B cell (primary cell): ENCODE results near the gene KIF25. TPM values are rescaled to one million over a fixed set of nuclear protein-coding genes. Genes with fewer than 3 reads are reported as not detected.

Experiments
- ATAC-seq: fragments of 200-7000 bp; cut with Tn5 transposase; one replicate; pipeline ENCODE4 v1.10.0; 2021; ENCODE audit warnings: low read depth, mild to moderate bottlenecking, moderate number of reproducible peaks, moderate library complexity
- CTCF ChIA-PET: fragments of 350-600 bp; sonication (Branson Sonifier 250); formaldehyde crosslinking; loops from one replicate; lab custom pipeline; 2021; ENCODE audit warnings: antibody characterized with exemption, inconsistent platforms; lab: Charles Lee
- POLR2A ChIA-PET: fragments of 350-600 bp; sonication (Branson Sonifier 250); formaldehyde crosslinking; loops from one replicate; lab custom pipeline; 2021; ENCODE audit warnings: antibody characterized with exemption; lab: Charles Lee
- DNase-seq: peaks from one replicate; pipeline ENCODE4 v3.0.0; 2013
- H2AFZ ChIP-seq: 2 replicates; pipeline ENCODE4 v1.6.1; 2012; ENCODE audit warnings: mild to moderate bottlenecking, low read depth, low read length; ENCODE audit not compliant: insufficient read depth, poor library complexity, severe bottlenecking
- H3K27ac ChIP-seq, 2 donors: 1 replicate in 1 of 2; 2 replicates in 1 of 2; pipeline ENCODE4 v1.5.1; 2012 to 2013; ENCODE audit warnings: low read length in 2 of 2, mild to moderate bottlenecking in 2 of 2, moderate library complexity in 1 of 2
- H3K27me3 ChIP-seq, 4 experiments: fragments of 200-600 bp in 1 of 4; sonication (generic) in 1 of 4; replicated peaks in 1 of 4; 1 replicate in 2 of 4; 2 replicates in 2 of 4; pipeline versions ENCODE4 v1.6.1 to v1.7.0; 2013 to 2016; ENCODE audit warnings: low read length in 3 of 4, mild to moderate bottlenecking in 2 of 4, mixed read lengths in 1 of 4, moderate library complexity in 1 of 4; ENCODE audit not compliant: insufficient read depth in 4 of 4, control insufficient read depth in 3 of 4; ENCODE audit errors: control extremely low read depth in 1 of 4
- H3K36me3 ChIP-seq, 2 experiments: replicated peaks in 1 of 2; 1 replicate in 1 of 2; 2 replicates in 1 of 2; pipeline versions ENCODE4 v1.6.1 to v1.7.1; 2013; ENCODE audit warnings: low read length in 1 of 2; ENCODE audit not compliant: insufficient read depth in 2 of 2, control insufficient read depth in 1 of 2; ENCODE audit errors: control extremely low read depth in 1 of 2, extremely low read depth in 1 of 2
- H3K4me1 ChIP-seq, 2 donors: fragments of 200-600 bp in 1 of 2; sonication (generic) in 1 of 2; 1 replicate in 1 of 2; 2 replicates in 1 of 2; pipeline versions ENCODE4 v1.5.1 to v1.6.1; 2013 to 2017; ENCODE audit warnings: low read length in 2 of 2; ENCODE audit not compliant: control insufficient read depth in 2 of 2, insufficient read depth in 2 of 2
- H3K4me2 ChIP-seq: replicated peaks from 2 replicates; pipeline ENCODE3; 2012; ENCODE audit warnings: mild to moderate bottlenecking, low read depth, low read length; ENCODE audit not compliant: poor library complexity, severe bottlenecking
- H3K4me3 ChIP-seq, 5 experiments: fragments of 200-600 bp in 1 of 5; sonication (generic) in 1 of 5; 1 replicate in 3 of 5; 2 replicates in 2 of 5; pipeline versions ENCODE4 v1.5.1 to v1.7.0; 2011 to 2016; ENCODE audit warnings: low read length in 4 of 5, mild to moderate bottlenecking in 4 of 5, low read depth in 2 of 5, control low read depth in 1 of 5, moderate library complexity in 1 of 5; ENCODE audit not compliant: insufficient read depth in 1 of 5; ENCODE audit errors: control extremely low read depth in 1 of 5, extremely low read depth in 1 of 5
- H3K79me2 ChIP-seq: fragments of 200-600 bp; sonication (generic); one replicate; pipeline ENCODE4 v1.6.0; 2016; ENCODE audit warnings: low read length; ENCODE audit not compliant: control insufficient read depth, insufficient read depth
- H3K9ac ChIP-seq: fragments of 200-600 bp; sonication (generic); 2 replicates; pipeline ENCODE4 v1.6.1; 2017; ENCODE audit warnings: mild to moderate bottlenecking, low read length, moderate library complexity
- H3K9me3 ChIP-seq, 3 donors: one replicate each; pipeline versions ENCODE4 v1.6.1 to v1.7.1; 2013; ENCODE audit warnings: low read length in 2 of 3; ENCODE audit not compliant: control insufficient read depth in 2 of 3, insufficient read depth in 1 of 3; ENCODE audit errors: control extremely low read depth in 1 of 3
- H4K20me1 ChIP-seq: 2 replicates; pipeline ENCODE4 v1.6.0; 2012; ENCODE audit warnings: mild to moderate bottlenecking, low read length; ENCODE audit not compliant: insufficient read depth, control insufficient read depth, poor library complexity, severe bottlenecking
- H3K27ac Mint-ChIP-seq: one replicate; pipeline ENCODE4 v1.8.0; 2021; ENCODE audit warnings: mixed read lengths
- H3K27me3 Mint-ChIP-seq: one replicate; pipeline ENCODE4 v1.8.0; 2021; ENCODE audit warnings: mixed read lengths
- H3K4me1 Mint-ChIP-seq: one replicate; pipeline ENCODE4 v1.8.0; 2021; ENCODE audit warnings: mixed read lengths
- H3K4me3 Mint-ChIP-seq: one replicate; pipeline ENCODE4 v1.8.0; 2021; ENCODE audit warnings: mixed read lengths
- H3K9me3 Mint-ChIP-seq: one replicate; pipeline ENCODE4 v1.8.0; 2022; ENCODE audit warnings: mixed read lengths; ENCODE audit not compliant: insufficient read depth
- CTCF ChIP-seq: fragments of 200-600 bp; IDR thresholded peaks from one replicate; pipeline ENCODE4 v1.8.0; 2022; ENCODE audit warnings: antibody characterized with exemption, mild to moderate bottlenecking
- EZH2 ChIP-seq: IDR thresholded peaks from 2 replicates; pipeline ENCODE4 v1.6.1; 2012; ENCODE audit warnings: borderline replicate concordance, low read depth, mild to moderate bottlenecking, moderate library complexity, low read length; ENCODE audit not compliant: insufficient read depth, poor library complexity, severe bottlenecking
- WGBS: methylation state at CpG from one replicate; pipeline ENCODE4 v1.1.5; 2013; ENCODE audit warnings: missing lambda C conversion rate; ENCODE audit not compliant: insufficient coverage; 5-methylcytosine and 5-hydroxymethylcytosine counted together
- intact Hi-C: fragments of 100-400 bp; cut with micrococcal nuclease; formaldehyde crosslinking; loops from one replicate; pipeline ENCODE4 v1.10.0; 2022
- polyA plus RNA-seq: library from polyadenylated mRNA; depleted of rRNA; stranded (reverse); fragments of >200 nt; gene quantifications from 2 replicates; pipeline ENCODE4 v1.2.3, GENCODE V29; 2012
- total RNA-seq, 2 donors: library from RNA; stranded (reverse); fragments of 120-200 nt in 1 of 2; gene quantifications; 1 replicate in 1 of 2; 2 replicates in 1 of 2; pipeline versions ENCODE4 v1.2.3 to v1.2.4, GENCODE V29; 2013 to 2022

The KIF25 gene
- total and polyA plus RNA-seq, 2 donors (not counting 1 experiment from before 2014, with no cell fraction given), result not detected

GRCh38 chr6:167984144-167984719, 13.2 kb upstream of the KIF25 start:
- no peak overlapping the region for H3K4me3 ChIP-seq
- H3K4me2 ChIP-seq, result no peak overlapping the region
- H3K9me3 ChIP-seq, result peaks cover 0 to 21% (median 0%) of the 10 kb centered on the region in 3 donors
- POLR2A ChIA-PET, result no interaction called here
- no peaks in the 10 kb centered on the region for H3K4me1 ChIP-seq
- Mint-ChIP-seq H3K27me3 (no peaks in the 10 kb centered on the region), H3K4me3 (no peak overlapping the region), H3K27ac (no peak overlapping the region), H3K4me1 (no peaks in the 10 kb centered on the region), H3K9me3 (no peaks in the 10 kb centered on the region)
- H3K9ac ChIP-seq, result no peak overlapping the region
- CTCF ChIA-PET, result no interaction called here
- H3K36me3 ChIP-seq, result no peaks in the 10 kb centered on the region
- ATAC-seq, result no peak
- no peak for TF ChIP-seq EZH2
- TF ChIP-seq CTCF, result no peak
- H2AFZ ChIP-seq, result no peak overlapping the region
- intact Hi-C loops, result no loop called here
- H3K27me3 ChIP-seq, result no peaks in the 10 kb centered on the region
- H3K79me2 ChIP-seq, result no peaks in the 10 kb centered on the region
- WGBS, result 89% methylated on average over 8 of the region's 11 CpGs
- no peak overlapping the region for H3K27ac ChIP-seq
- DNase-seq, result no peak
- H4K20me1 ChIP-seq, result no peaks in the 10 kb centered on the region

DNA sequence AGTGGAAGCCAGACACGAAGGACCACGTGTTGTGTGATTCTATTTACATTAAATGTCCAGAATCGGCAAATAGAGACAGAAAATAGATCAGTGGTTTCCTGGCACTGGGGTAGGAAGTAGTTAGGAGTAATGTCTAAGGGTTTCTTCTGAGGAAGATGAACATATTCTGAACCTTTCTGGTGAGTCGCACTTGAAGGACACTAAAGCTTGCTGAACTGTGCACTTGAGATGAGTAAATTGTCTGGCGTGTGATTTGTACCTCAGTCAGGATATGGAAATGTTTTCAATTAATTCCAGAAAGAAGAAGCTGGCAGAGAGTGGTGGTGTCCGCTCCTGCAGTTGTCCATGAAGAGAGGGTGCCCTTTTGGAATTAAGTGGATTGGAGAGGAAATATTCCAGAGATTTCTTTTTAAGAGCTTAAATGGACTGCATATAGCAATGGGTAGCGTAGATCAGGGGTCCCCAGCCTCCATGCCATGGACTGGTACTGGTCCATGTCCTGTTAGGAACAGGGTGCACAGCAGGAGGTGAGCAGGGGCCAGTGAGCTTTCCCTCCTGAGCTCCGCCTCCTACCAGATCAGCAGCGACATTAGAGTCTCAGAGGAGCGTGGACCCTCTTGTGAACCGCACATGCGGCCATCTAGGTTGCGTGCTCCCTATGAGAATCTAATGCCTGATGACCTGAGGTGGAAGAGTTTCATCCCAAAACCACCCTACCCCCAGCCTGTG, 12.4 kb upstream of the KIF25 start:
- H4K20me1 ChIP-seq, result no peaks in the 10 kb centered on the region
- no peak overlapping the region for H2AFZ ChIP-seq
- intact Hi-C loops, result no loop called here
- H3K9ac ChIP-seq, result no peak overlapping the region
- H3K36me3 ChIP-seq, result no peaks in the 10 kb centered on the region
- H3K27me3 ChIP-seq, result no peaks in the 10 kb centered on the region
- ChIA-PET POLR2A (no interaction called here), CTCF (no interaction called here)
- H3K9me3 ChIP-seq, result peaks cover 0 to 21% (median 0%) of the 10 kb centered on the region in 3 donors
- no peak overlapping the region for H3K4me2 ChIP-seq
- Mint-ChIP-seq H3K4me1 (no peaks in the 10 kb centered on the region), H3K27me3 (no peaks in the 10 kb centered on the region), H3K27ac (no peak overlapping the region), H3K9me3 (no peaks in the 10 kb centered on the region), H3K4me3 (no peak overlapping the region)
- ATAC-seq, result no peak
- H3K79me2 ChIP-seq, result no peaks in the 10 kb centered on the region
- H3K27ac ChIP-seq, result no peak overlapping the region
- H3K4me1 ChIP-seq, result no peaks in the 10 kb centered on the region
- H3K4me3 ChIP-seq, result no peak overlapping the region
- WGBS, result 90% methylated on average over 10 of the region's 13 CpGs
- TF ChIP-seq CTCF, result no peak
- no peak for TF ChIP-seq EZH2
- DNase-seq, result no peak
